HG03439 (cell line): ENCODE data around the gene ILF3.
"Not testable (repeated sequence)": the region's sequence is repeated elsewhere in the genome, so short reads cannot be mapped to it uniquely, and the experiment has no call there.

Experiments used
- ATAC-seq: cut with Tn5 transposase; IDR thresholded peaks from one replicate; pipeline ENCODE4 v1.9.1; 2021; ENCODE audit warnings: mild to moderate bottlenecking, moderate library complexity; ENCODE audit not compliant: unreplicated experiment

Gene ILF3

DNA sequence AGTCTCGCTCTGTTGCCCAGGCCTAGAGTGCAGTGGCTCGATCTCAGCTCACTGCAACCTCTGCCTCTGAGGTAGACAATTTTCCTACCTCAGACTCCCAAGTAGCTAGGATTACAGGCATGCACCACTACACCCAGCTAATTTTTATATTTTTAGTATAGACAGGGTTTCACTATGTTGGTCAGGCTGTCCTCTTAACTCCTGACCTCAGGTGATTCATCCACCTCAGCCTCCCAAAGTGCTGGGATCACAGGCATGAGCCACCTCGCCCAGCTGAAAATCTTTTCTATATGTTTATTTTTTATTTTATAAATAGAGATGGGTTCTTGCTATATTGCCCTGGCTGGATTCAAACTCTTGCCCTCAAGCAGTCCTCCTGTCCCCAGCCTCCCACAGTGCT, 17.8 kb downstream of the ILF3 start:
- ATAC-seq = not testable (repeated sequence)

DNA sequence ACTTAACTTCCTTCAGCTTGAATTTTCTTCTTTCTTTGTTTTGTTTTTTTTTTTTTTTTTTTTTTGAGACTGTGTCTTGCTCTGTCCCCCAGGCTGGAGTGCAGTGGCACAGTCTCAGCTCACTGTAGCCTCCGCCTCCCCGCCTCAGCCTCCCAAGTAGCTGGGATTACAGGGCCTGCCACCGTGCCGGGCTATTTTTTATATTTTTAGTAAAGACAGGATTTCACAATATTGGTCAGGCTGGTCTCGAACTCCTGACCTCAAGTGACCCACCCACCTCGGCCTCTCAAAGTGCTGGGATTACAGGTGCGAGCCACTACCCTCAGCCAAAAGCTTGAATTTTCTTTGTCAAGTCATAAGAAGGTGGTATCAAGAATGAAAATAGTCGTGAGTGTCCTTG, 21.1 kb downstream of the ILF3 start:
- ATAC-seq = not testable (repeated sequence)

DNA sequence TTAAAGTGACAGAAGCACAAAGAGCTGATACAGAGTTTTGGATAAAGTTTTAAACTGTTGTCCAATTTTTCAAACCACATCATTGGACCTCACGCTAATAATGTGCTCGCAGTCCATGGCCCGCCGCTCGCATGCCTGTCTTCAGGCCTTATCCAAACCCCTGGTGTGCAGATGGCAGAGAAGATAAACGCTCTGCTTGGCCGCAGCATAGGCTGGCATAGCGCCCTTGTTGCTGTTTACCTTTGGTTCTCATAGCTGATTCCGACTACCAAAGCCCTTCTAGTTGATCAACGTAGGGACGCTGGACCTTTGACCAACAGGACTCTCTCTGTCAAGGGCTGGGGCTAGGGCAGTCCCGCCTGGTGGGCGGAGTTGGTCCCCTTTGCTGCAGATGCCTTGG, 23.6 kb downstream of the ILF3 start:
- ATAC-seq = no peak

DNA sequence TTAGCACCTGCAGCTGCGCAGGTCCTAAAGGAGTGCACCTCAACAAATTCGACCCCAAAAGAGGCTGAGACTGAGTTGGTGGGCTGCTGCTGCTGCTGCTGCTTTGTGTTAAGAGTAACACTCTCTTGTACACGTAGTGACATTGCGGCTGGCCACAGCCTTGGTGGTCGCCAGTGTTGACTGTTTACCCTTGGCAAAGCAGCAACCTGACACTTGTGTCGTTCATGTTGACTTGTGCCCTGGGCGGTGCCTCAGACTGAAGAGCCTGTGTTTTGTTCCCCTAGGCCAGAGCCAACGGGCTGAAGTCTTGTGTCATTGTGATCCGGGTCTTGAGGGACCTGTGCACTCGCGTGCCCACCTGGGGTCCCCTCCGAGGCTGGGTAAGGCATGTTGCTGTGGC, 24.7 kb downstream of the ILF3 start:
- ATAC-seq = no peak

DNA sequence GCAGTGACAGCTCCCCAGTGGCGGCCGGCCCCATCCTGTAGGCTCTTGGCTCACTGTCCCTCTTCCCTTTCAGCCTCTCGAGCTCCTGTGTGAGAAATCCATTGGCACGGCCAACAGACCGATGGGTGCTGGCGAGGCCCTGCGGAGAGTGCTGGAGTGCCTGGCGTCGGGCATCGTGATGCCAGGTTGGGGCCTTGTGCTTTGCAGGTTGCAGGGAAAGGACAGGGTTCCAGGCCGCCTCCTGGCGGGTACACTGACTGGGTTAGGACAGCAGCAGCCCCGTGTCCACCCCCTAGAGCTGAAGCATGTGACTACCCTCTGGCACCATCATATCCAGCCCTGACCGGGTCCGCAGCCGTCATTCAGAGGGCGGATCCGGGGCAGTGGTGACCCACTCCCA, 25.6 kb downstream of the ILF3 start:
- no peak for ATAC-seq

DNA sequence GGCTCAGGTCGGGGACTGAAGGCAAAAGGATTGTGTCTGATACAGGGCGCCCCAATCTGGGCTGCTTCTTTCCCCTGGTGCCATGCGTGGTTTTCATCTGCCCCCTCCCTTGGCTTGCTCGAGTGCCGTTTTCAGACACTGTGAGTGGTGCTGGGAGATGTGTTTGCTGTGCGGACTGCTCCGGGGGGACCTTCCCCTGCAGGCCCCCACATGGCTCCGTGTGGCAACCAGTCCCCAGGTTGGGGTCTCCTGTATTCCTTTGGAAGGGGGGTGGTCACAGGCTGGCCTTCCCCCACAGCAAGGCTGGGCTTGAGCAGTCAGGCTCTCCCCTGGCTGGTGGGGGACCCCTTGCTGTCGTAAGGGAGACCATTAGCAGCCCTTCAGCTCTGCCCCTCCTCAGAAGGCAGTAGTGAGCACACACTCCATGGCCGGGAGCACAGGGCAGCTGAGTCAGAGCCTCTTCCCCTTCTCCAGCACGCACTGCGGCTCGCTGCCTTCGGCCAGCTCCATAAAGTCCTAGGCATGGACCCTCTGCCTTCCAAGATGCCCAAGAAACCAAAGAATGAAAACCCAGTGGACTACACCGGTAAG, 26.5 kb downstream of the ILF3 start:
- ATAC-seq = no peak

DNA sequence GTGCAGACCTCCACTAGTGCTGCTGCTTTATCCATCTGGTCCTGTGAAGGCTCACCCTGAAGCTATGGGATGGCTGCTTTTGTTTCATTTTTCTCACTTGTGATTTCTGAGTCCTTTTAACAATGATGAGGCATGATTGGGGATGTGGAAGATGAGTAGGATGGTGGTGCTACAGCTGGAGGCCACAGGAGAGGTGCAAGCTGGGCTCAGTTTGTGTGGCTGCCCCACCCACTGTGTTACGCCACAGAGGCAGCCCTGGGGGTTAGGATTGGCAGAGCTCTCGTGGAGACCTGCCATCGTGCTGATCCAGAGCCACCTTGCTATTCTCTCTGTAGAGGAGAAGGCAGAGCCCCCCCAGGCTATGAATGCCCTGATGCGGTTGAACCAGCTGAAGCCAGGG, 27.5 kb downstream of the ILF3 start:
- ATAC-seq = no peak

DNA sequence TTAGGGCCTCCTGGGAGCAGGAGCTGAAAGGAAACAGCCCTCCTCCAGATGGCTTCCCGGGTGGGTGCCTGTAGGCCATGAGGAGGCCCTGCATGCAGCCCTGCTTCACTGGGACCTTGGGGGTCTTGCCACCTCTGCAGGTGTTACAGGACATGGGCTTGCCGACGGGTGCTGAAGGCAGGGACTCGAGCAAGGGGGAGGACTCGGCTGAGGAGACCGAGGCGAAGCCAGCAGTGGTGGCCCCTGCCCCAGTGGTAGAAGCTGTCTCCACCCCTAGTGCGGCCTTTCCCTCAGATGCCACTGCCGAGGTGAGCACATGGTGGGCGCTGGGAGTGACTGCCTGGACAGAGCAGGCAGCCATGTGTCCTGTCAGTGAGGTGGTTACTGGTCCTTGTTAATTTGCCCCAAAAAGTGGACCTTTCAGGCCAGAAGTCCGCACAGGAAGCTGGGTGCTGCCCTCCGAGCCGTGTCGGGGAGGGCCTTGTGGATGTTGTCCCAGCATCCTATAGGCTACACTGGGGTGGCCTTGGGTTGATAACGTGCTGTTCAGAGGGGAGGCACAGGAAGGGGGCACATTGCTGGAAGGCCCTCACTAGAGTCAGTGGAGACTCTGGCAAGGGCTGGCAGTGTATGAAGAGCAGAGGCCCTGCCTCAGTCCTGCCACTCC, 28.4 kb downstream of the ILF3 start:
- ATAC-seq = no peak

DNA sequence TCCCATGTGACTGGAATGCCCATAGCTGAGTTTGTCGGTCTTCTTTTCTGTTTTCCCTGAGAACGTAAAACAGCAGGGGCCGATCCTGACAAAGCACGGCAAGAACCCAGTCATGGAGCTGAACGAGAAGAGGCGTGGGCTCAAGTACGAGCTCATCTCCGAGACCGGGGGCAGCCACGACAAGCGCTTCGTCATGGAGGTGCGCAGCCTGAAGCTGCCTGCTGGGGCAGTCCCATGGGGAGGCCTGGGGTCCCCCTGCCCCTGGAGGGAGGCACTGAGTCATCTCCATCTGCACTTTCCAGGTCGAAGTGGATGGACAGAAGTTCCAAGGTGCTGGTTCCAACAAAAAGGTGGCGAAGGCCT, 28.9 kb downstream of the ILF3 start:
- ATAC-seq = no peak

DNA sequence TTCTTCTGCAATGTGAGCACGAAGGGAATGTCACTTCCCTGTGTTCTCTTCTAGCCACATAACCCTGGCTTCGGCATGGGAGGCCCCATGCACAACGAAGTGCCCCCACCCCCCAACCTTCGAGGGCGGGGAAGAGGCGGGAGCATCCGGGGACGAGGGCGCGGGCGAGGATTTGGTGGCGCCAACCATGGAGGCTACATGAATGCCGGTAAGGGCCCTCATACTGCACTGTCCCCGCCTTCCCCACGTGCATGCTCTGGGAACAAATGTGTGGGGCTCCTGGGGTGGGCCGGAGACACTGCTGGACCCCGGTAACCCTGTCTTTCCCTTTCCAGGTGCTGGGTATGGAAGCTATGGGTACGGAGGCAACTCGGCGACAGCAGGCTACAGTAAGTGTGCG, 29.4 kb downstream of the ILF3 start:
- ATAC-seq = no peak

DNA sequence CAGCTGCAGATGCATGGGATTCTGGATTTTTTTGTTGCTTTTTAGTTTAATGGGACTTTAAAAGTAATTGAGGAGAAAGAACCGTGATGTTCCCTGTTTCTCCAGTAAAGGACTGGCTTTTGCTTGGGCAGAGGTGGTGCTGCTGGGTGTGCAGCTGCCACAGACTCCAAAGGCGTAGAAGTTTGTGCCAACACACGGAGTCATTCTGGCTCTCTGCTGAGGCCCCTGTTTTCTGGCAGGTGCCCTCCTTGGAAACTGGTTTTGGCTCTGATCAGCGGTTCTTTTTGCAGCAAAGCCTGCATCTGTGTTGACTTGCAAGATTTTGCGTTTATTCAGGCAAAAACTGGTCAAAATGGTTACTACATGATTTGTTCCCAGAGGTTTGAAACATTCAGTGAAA, 31.1 kb downstream of the ILF3 start:
- no peak for ATAC-seq

DNA sequence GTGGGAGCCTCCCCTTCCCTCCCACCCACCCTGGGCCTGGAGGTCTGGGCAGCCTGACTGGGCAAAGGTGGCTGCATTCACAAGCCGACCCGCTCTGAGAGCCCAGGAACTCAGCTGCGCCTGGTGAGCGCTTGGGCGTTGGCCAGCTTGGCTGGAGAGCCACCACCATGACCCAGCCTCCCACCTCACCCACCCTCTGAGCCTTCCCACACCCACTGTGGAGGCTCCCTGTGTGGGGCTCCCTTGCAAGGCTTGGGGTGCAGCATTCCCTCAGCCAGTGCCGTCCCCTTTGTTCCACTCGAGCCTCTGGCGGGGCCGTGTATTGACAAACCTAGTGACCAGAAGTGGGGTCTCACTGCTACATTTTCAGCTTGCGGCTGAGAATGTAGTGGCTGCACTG, 32.0 kb downstream of the ILF3 start:
- no peak for ATAC-seq

DNA sequence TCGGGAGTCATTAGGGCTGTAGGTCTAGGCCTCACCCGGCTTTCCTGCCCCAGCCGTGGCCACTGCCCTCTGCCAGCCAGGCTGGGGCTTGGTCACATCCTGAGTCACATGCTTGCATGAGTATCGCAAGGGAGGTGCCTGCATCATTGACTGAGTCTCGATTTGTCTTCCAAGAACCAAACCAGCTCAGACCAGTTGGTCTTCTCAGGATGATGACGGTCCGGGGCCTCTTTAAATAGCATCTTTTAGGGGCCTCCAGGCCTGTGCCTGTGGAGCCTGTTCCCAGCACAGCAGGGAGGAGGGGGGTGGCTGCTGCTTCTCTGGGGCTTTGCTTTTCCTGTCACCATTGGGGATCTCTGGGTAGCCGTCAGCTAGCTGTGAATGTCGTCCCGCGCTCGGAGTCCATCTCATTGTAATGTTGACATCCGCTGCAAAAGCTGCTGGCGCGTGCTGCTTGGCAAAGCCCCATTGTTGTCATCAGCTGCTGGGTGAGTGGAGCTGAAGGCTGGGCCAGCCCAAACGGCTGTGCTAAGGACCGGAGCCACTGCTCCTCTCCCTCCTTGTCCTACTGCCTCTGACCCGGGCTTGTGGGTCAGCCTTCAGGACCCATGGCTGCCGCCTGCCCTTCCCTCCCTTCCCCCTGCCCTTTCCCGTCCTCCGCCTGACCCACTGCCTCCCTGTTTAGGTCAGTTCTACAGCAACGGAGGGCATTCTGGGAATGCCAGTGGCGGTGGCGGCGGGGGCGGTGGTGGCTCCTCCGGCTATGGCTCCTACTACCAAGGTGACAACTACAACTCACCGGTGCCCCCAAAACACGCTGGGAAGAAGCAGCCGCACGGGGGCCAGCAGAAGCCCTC, 32.7 kb downstream of the ILF3 start:
- ATAC-seq = no peak

DNA sequence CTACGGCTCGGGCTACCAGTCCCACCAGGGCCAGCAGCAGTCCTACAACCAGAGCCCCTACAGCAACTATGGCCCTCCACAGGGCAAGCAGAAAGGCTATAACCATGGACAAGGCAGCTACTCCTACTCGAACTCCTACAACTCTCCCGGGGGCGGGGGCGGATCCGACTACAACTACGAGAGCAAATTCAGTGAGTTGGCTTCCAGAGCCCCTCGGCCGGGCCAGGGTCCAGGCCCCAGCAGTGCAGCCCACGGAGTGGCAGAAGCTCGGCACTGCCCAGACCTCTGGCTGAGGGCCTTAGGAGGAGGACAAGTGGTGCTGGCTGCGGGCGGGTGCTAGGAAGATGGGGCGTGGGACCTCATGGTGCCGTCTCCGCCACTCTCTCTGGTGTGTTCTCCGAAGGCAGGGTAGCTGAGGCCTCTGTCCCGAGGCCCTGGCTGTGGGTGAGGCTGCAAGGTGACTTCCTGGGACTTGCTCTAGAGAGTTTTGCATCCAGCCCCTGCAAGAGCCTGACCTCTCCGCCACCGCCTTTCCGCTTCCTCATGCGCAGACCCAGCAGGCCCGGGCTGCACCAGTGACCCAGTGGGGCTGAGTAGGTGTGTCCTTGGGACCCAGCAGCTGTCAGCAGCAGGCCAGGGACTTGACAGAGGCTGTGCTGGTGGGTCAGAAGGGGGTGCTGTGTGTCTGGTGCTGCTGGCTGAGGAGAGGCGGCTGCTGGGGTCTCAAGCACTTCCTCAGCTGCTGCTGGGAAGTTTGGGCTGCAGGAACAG, 33.6 kb downstream of the ILF3 start:
- no peak for ATAC-seq

DNA sequence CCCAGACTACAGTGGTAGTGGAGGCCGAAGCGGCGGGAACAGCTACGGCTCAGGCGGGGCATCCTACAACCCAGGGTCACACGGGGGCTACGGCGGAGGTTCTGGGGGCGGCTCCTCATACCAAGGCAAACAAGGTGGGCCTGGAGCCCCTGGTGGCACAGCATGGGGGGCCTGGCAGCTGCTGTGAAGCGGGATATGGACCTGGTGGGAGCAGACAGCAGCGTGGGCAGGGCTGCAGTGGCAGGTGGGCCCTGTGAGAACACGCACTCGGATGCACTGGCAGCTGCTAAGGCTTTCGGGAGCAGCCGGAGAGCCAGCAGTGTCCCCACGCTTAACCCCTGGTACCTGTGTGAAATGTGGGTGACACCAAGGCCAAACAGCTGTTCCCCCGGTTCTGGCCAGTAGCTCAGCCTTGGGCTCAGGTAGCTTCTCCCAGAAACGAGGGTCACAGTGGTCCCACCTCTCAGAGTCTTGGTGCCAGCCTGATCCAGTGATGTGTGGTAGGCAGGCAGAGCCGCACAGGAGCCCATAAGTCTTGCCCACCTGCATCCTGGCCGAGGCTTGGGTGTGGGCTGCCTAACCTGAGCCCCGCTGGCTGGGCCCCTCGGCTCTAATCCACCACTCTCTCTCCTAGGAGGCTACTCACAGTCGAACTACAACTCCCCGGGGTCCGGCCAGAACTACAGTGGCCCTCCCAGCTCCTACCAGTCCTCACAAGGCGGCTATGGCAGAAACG, 34.6 kb downstream of the ILF3 start:
- no peak for ATAC-seq

DNA sequence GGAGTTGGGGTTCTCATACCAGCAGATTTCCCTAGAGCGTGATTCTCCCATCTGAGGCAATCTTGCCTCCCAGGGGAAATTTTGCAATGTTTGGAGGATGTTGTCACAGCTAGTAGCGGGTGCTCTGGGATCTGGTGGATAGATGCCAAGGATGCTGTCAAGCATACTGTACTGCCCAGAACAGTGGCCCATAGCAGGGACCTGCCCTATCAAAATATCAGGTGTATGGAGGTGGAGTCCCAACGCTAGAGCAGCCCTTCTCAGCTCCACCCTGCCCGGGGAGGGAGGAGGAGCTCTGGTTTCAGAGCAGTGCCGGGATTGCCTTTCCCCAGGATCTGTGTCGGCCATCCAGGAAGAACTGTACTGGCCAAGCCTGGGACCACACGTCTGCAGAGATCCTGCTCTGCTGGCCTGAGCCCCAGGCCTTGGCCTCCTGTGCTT, 36.2 kb downstream of the ILF3 start:
- ATAC-seq = no peak

DNA sequence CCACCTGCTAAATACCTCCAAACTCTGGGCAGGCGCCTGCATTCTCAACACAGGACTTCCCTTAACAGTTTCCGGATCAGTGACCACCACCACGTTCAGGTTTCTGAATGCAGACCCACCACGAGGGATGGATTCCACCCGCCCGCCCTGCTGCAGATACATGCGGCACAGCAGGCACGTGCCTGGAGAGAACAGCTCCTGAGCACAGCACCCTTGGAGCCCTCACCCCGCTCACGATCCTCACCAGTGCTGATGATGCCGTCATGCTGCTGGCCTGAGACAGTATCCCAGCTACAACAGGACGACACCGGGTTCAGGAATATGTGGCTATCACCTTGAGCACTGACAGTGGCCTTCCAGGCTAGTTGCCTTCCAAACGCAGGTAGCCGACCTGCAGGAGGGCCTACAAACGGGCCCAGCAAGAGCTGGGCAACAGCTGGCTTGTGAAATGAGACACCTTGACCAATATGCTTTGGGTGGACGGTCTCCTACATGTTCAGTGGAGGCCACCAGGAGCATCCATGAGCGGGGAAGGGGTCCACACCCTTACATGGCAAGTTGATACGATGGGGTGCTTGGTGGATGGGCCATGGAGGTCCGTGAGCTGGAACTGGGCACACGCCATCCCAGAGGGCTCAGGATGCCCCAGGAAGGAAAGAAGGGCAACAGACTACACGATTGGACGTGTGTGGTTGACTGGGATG, 37.2 kb downstream of the ILF3 start:
- ATAC-seq = no peak

DNA sequence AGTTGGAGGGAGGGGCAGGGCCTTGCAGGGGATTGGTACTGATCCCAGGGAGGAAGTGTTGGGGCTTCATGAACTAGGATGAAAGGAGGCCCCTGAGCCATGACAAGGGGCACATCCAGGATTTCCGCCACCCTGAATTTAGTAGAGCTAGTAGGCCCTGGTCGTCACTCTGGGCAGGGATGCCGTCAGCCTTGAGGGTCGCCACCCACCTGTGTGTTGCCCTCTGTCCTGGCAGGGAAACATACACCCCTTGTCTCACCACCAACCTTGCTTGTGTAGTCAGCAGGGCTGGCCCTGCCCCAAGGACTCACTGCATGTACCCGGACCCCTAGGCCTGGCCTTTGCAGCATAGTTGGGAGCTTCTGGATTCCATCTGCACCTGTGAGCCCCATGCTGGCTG, 37.7 kb downstream of the ILF3 start:
- no peak for ATAC-seq

DNA sequence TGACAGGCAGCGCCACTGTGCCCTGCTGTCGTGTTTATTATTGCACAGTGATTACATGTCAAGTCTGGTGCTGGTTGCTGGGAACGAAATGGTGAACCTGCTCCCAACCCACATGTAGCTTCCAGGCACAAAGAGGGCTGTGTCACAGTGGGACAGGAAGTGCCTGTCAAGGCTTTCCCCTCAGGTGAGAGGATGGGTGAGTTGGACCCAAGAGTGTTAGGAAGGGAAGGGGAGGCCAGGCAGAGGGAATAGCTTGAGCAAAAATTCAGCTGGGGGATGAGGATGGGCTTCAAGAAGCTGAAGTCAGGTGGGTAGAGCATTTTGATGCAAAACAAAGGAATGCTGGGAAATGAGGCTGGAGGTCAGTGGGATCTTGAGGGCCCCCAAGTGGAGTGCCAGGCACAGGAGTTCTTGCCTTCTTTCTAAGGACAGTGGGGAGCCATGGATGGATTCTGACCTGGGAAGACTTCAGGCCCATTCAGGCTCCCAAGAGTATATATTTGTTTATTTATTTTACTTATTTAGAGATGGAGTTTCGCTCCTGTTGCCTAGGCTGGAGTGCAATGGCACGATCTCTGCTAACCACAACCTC, 38.6 kb downstream of the ILF3 start:
- no peak for ATAC-seq
